ENCODE measurements around the gene NOG. TPM values are rescaled to one million over a fixed set of nuclear protein-coding genes. Genes with fewer than 3 reads are reported as not detected.

The NOG gene
- total RNA-seq, 4 donors from 2014 or later, result 2.7 to 8.4 (median 3.2) TPM; not detected in 1

GRCh38 chr17:56596691-56597494 is 3.4 kb downstream of the NOG start:
- H3K27me3 ChIP-seq, result peaks cover 75% of the 10 kb centered on the region
- no peak for ATAC-seq
- peaks cover 0 to 61% (median 40%) of the 10 kb centered on the region in 3 donors for H3K4me1 ChIP-seq
- peak overlapping the region in 2 of 4 donors; percentile 23 to 67 for H3K27ac ChIP-seq
- H3K4me3 ChIP-seq, result peak overlapping the region in 1 of 2 donors; percentile 43
- TF ChIP-seq EP300 (IDR thresholded peaks at IDR 0.05) (no peak), CTCF (IDR thresholded peaks at IDR 0.05) (no peak), POLR2A (IDR thresholded peaks at IDR 0.05) (no peak), POLR2AphosphoS5 (IDR thresholded peaks at IDR 0.05) (no peak)
- WGBS, 2 donors (ENCODE audit: low coverage in 1 of 2), result 0% methylated on average over 14 to 23 of the region's 40 CpGs
- no peaks in the 10 kb centered on the region for H3K9me3 ChIP-seq
- no peaks in the 10 kb centered on the region for H3K36me3 ChIP-seq

DNA sequence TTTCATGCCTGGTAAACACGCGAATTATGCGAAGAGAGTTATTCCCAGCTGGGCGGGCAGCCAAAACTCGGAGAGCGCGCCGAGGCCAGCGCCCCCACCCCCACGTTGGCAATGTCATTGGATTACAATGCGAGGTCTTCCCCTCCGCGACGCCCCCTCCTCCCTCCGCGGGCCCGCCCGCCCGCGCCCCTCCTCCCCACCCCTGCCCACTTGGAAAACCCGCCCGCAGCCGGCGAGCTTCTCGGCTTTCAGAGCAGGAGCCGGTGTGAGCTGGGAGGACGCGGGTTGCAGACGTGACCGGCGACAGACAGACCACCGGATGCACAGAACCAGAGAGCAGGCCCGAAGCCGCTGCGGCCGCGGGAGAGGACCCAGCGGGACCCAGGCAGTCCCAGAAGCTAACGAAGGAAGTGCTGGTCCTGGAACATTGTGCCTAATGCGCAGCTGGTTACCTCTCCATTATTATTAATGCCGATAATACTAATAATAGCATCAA is 4.0 kb downstream of the NOG start:
- H3K36me3 ChIP-seq, result no peaks in the 10 kb centered on the region
- peak overlapping the region in 1 of 2 donors; percentile 43 for H3K4me3 ChIP-seq
- H3K27me3 ChIP-seq, result peaks cover 76% of the 10 kb centered on the region
- ATAC-seq, result no peak
- no peaks in the 10 kb centered on the region for H3K9me3 ChIP-seq
- peak overlapping the region in 2 of 4 donors; percentile 23 to 67 for H3K27ac ChIP-seq
- no peak for TF ChIP-seq EP300 (IDR thresholded peaks at IDR 0.05)
- no peak for TF ChIP-seq CTCF (IDR thresholded peaks at IDR 0.05)
- no peak for TF ChIP-seq POLR2A (IDR thresholded peaks at IDR 0.05)
- no peak for TF ChIP-seq POLR2AphosphoS5 (IDR thresholded peaks at IDR 0.05)
- 0 to 20% methylated on average over 2 to 3 of the region's 41 CpGs for WGBS, 2 donors (ENCODE audit: low coverage in 1 of 2)
- peaks cover 0 to 56% (median 40%) of the 10 kb centered on the region in 3 donors for H3K4me1 ChIP-seq

GRCh38 chr17:56598466-56598865 is 5.0 kb downstream of the NOG start:
- Histone ChIP-seq H3K4me3 (no peak overlapping the region), H3K27ac (no peak overlapping the region), H3K4me1 (peaks cover 0 to 48% (median 36%) of the 10 kb centered on the region in 3 donors), H3K27me3 (peaks cover 82% of the 10 kb centered on the region), H3K9me3 (no peaks in the 10 kb centered on the region), H3K36me3 (no peaks in the 10 kb centered on the region)
- WGBS, 2 donors (ENCODE audit: low coverage in 1 of 2), result 75 to 87% methylated on average over 5 of the region's 5 CpGs
- no peak for TF ChIP-seq EP300 (IDR thresholded peaks at IDR 0.05)
- no peak for TF ChIP-seq POLR2A (IDR thresholded peaks at IDR 0.05)
- TF ChIP-seq POLR2AphosphoS5 (IDR thresholded peaks at IDR 0.05), result no peak
- TF ChIP-seq CTCF (IDR thresholded peaks at IDR 0.05), result no peak
- ATAC-seq, result no peak

GRCh38 chr17:56599088-56599487 is 5.6 kb downstream of the NOG start:
- H3K9me3 ChIP-seq, result no peaks in the 10 kb centered on the region
- H3K27me3 ChIP-seq, result peaks cover 84% of the 10 kb centered on the region
- WGBS, 2 donors (ENCODE audit: low coverage in 1 of 2), result 75% methylated on average over 3 of the region's 4 CpGs; no CpG with 5 or more reads in 1 of the 2 donors
- ATAC-seq, result no peak
- no peaks in the 10 kb centered on the region for H3K36me3 ChIP-seq
- TF ChIP-seq POLR2AphosphoS5 (IDR thresholded peaks at IDR 0.05) (no peak), CTCF (IDR thresholded peaks at IDR 0.05) (no peak), EP300 (IDR thresholded peaks at IDR 0.05) (no peak), POLR2A (IDR thresholded peaks at IDR 0.05) (no peak)
- peaks cover 0 to 42% (median 34%) of the 10 kb centered on the region in 3 donors for H3K4me1 ChIP-seq
- H3K27ac ChIP-seq, result no peak overlapping the region
- H3K4me3 ChIP-seq, result no peak overlapping the region
